ENCODE results near the gene CREBBP. TPM values are rescaled to one million over a fixed set of nuclear protein-coding genes. Genes with fewer than 3 reads are reported as not detected.
"Not testable (repeated sequence)": the region's sequence is repeated elsewhere in the genome, so short reads cannot be mapped to it uniquely, and the experiment has no call there.

Gene CREBBP
- 22.7 TPM for polyA plus RNA-seq (2013, experiment 1 of 2)
- polyA plus RNA-seq (2013, experiment 2 of 2) = 24.7 TPM

GRCh38 chr16:3880623-3881498 lies at the start of gene CREBBP:
Gene CREBBP (minus strand): TSS chr16:3880713. CDS start chr16:3879916, 797 bp downstream.
- Histone ChIP-seq H3K9me3 (replicated peaks in 1 of 2; ENCODE audit: control insufficient read depth in 2 of 2, insufficient read depth in 1 of 2, low read depth in 1 of 2, low read length in 2 of 2) (peaks cover 0 to 19% of the 10 kb centered on the region in 2 donors), H3K4me2 (ENCODE audit: insufficient read depth, low read length, poor library complexity, severe bottlenecking) (peak within 1 kb of the TSS; percentile 81), H3K27ac (replicated peaks; ENCODE audit: low read length) (peak within 1 kb of the TSS; percentile 86), H3K4ac (ENCODE audit: low read length) (peak within 1 kb of the TSS; percentile 66), H3K36me3 (replicated peaks in 1 of 2; ENCODE audit: control insufficient read depth in 2 of 2, insufficient read depth in 2 of 2, low read length in 2 of 2) (peaks cover 2 to 22% of the 10 kb centered on the region in 2 donors), H4K8ac (ENCODE audit: low read depth, low read length) (peak within 1 kb of the TSS; percentile 99), H2AK5ac (ENCODE audit: low read depth, low read length) (peak within 1 kb of the TSS; percentile 96), H2BK15ac (ENCODE audit: low read length) (peak within 1 kb of the TSS; percentile 75), H2BK12ac (ENCODE audit: low read length) (peak within 1 kb of the TSS; percentile 94), H3K9ac (ENCODE audit: low read depth, low read length, poor library complexity) (peak within 1 kb of the TSS; percentile 95), H2AFZ (ENCODE audit: low read length) (peak within 1 kb of the TSS; percentile 94), H3K79me1 (ENCODE audit: low read depth, low read length) (peaks cover 8% of the 10 kb centered on the region), H3K27me3 (ENCODE audit: control insufficient read depth in 3 of 3, insufficient read depth in 3 of 3, low read depth in 1 of 3, low read length in 3 of 3) (no peaks in the 10 kb centered on the region), H3K4me1 (ENCODE audit: control insufficient read depth in 2 of 2, insufficient read depth in 1 of 2, low read depth in 1 of 2, low read length in 2 of 2) (peaks cover 0 to 6% of the 10 kb centered on the region in 2 donors), H2BK120ac (ENCODE audit: low read depth, low read length) (peak within 1 kb of the TSS; percentile 98), H3K23ac (ENCODE audit: low read depth, low read length, poor library complexity) (peak within 1 kb of the TSS; percentile 89), H3K4me3 (ENCODE audit: low read length in 2 of 2) (peak within 1 kb of the TSS; percentile 76 to 83), H3K18ac (ENCODE audit: low read length) (peak within 1 kb of the TSS; percentile 99), H4K91ac (ENCODE audit: low read depth, low read length, poor library complexity) (peak within 1 kb of the TSS; percentile 96), H2BK5ac (ENCODE audit: low read length) (peak within 1 kb of the TSS; percentile 62), H3K14ac (ENCODE audit: low read length) (peak within 1 kb of the TSS; percentile 71)
- no CpG with 5 or more reads among the region's 96 CpGs for WGBS, 2 donors (ENCODE audit: extremely low coverage in 2 of 2, insufficient read length in 2 of 2, insufficient replicate concordance in 1 of 2)
- DNase-seq (ENCODE audit: low spot score) = peak; percentile 92

- not testable (repeated sequence) for H3K36me3 ChIP-seq (replicated peaks in 1 of 2; ENCODE audit: control insufficient read depth in 2 of 2, insufficient read depth in 2 of 2, low read length in 2 of 2); H3K79me1 ChIP-seq (ENCODE audit: low read depth, low read length); H3K9me3 ChIP-seq (replicated peaks in 1 of 2; ENCODE audit: control insufficient read depth in 2 of 2, insufficient read depth in 1 of 2, low read depth in 1 of 2, low read length in 2 of 2); H2AK5ac ChIP-seq (ENCODE audit: low read depth, low read length); DNase-seq (ENCODE audit: low spot score); H2AFZ ChIP-seq (ENCODE audit: low read length); H4K8ac ChIP-seq (ENCODE audit: low read depth, low read length); H3K9ac ChIP-seq (ENCODE audit: low read depth, low read length, poor library complexity); H3K18ac ChIP-seq (ENCODE audit: low read length); H2BK120ac ChIP-seq (ENCODE audit: low read depth, low read length); H3K4me3 ChIP-seq (ENCODE audit: low read length in 2 of 2); H3K4ac ChIP-seq (ENCODE audit: low read length); H2BK15ac ChIP-seq (ENCODE audit: low read length); H3K4me1 ChIP-seq (ENCODE audit: control insufficient read depth in 2 of 2, insufficient read depth in 1 of 2, low read depth in 1 of 2, low read length in 2 of 2); H3K4me2 ChIP-seq (ENCODE audit: insufficient read depth, low read length, poor library complexity, severe bottlenecking); H3K27ac ChIP-seq (replicated peaks; ENCODE audit: low read length); H2BK12ac ChIP-seq (ENCODE audit: low read length); H4K91ac ChIP-seq (ENCODE audit: low read depth, low read length, poor library complexity); H3K23ac ChIP-seq (ENCODE audit: low read depth, low read length, poor library complexity); H2BK5ac ChIP-seq (ENCODE audit: low read length); H3K27me3 ChIP-seq (ENCODE audit: control insufficient read depth in 3 of 3, insufficient read depth in 3 of 3, low read depth in 1 of 3, low read length in 3 of 3); H3K14ac ChIP-seq (ENCODE audit: low read length)
- WGBS, 2 donors (ENCODE audit: extremely low coverage in 2 of 2, insufficient read length in 2 of 2, insufficient replicate concordance in 1 of 2) = no CpG with 5 or more reads among the region's 2 CpGs
Measured at GRCh38 chr16:3927147-3927546, 46.6 kb upstream of the CREBBP start.

GRCh38 chr16:3924763-3925162 lies 44.2 kb upstream of the CREBBP start:
- no peak for DNase-seq (ENCODE audit: low spot score)
- no peak overlapping the region for H4K91ac ChIP-seq (ENCODE audit: low read depth, low read length, poor library complexity)
- H3K4me2 ChIP-seq (ENCODE audit: insufficient read depth, low read length, poor library complexity, severe bottlenecking) = no peak overlapping the region
- no peak overlapping the region for H2BK15ac ChIP-seq (ENCODE audit: low read length)
- H2BK5ac ChIP-seq (ENCODE audit: low read length) = no peak overlapping the region
- peaks cover 0 to 4% (median 0%) of the 10 kb centered on the region in 3 experiments for H3K27me3 ChIP-seq (ENCODE audit: control insufficient read depth in 3 of 3, insufficient read depth in 3 of 3, low read depth in 1 of 3, low read length in 3 of 3)
- no peak overlapping the region for H3K4me3 ChIP-seq (ENCODE audit: low read length in 2 of 2)
- H3K9ac ChIP-seq (ENCODE audit: low read depth, low read length, poor library complexity) = no peak overlapping the region
- H4K8ac ChIP-seq (ENCODE audit: low read depth, low read length) = no peak overlapping the region
- no peaks in the 10 kb centered on the region for H3K36me3 ChIP-seq (replicated peaks in 1 of 2; ENCODE audit: control insufficient read depth in 2 of 2, insufficient read depth in 2 of 2, low read length in 2 of 2)
- no peak overlapping the region for H2BK120ac ChIP-seq (ENCODE audit: low read depth, low read length)
- H3K23ac ChIP-seq (ENCODE audit: low read depth, low read length, poor library complexity) = no peak overlapping the region
- H3K4ac ChIP-seq (ENCODE audit: low read length) = no peak overlapping the region
- H2BK12ac ChIP-seq (ENCODE audit: low read length) = no peak overlapping the region
- no peak overlapping the region for H2AK5ac ChIP-seq (ENCODE audit: low read depth, low read length)
- no peaks in the 10 kb centered on the region for H3K4me1 ChIP-seq (ENCODE audit: control insufficient read depth in 2 of 2, insufficient read depth in 1 of 2, low read depth in 1 of 2, low read length in 2 of 2)
- H3K79me1 ChIP-seq (ENCODE audit: low read depth, low read length) = no peaks in the 10 kb centered on the region
- no peak overlapping the region for H3K14ac ChIP-seq (ENCODE audit: low read length)
- no peak overlapping the region for H3K27ac ChIP-seq (replicated peaks; ENCODE audit: low read length)
- H3K9me3 ChIP-seq (replicated peaks in 1 of 2; ENCODE audit: control insufficient read depth in 2 of 2, insufficient read depth in 1 of 2, low read depth in 1 of 2, low read length in 2 of 2) = peaks cover 2 to 5% of the 10 kb centered on the region in 2 donors
- no peak overlapping the region for H3K18ac ChIP-seq (ENCODE audit: low read length)
- H2AFZ ChIP-seq (ENCODE audit: low read length) = no peak overlapping the region

GRCh38 chr16:3922241-3922640 lies 41.7 kb upstream of the CREBBP start:
- Histone ChIP-seq H2AFZ (ENCODE audit: low read length) (no peak overlapping the region), H4K91ac (ENCODE audit: low read depth, low read length, poor library complexity) (no peak overlapping the region), H3K23ac (ENCODE audit: low read depth, low read length, poor library complexity) (peak overlapping the region; percentile 29), H3K9ac (ENCODE audit: low read depth, low read length, poor library complexity) (no peak overlapping the region), H3K27ac (replicated peaks; ENCODE audit: low read length) (no peak overlapping the region), H3K36me3 (replicated peaks in 1 of 2; ENCODE audit: control insufficient read depth in 2 of 2, insufficient read depth in 2 of 2, low read length in 2 of 2) (no peaks in the 10 kb centered on the region), H2BK5ac (ENCODE audit: low read length) (no peak overlapping the region), H2AK5ac (ENCODE audit: low read depth, low read length) (no peak overlapping the region), H2BK120ac (ENCODE audit: low read depth, low read length) (no peak overlapping the region), H3K4me1 (ENCODE audit: control insufficient read depth in 2 of 2, insufficient read depth in 1 of 2, low read depth in 1 of 2, low read length in 2 of 2) (no peaks in the 10 kb centered on the region), H3K9me3 (replicated peaks in 1 of 2; ENCODE audit: control insufficient read depth in 2 of 2, insufficient read depth in 1 of 2, low read depth in 1 of 2, low read length in 2 of 2) (peaks cover 6 to 10% of the 10 kb centered on the region in 2 donors), H3K14ac (ENCODE audit: low read length) (peak overlapping the region; percentile 5), H3K18ac (ENCODE audit: low read length) (peak overlapping the region; percentile 70), H3K79me1 (ENCODE audit: low read depth, low read length) (no peaks in the 10 kb centered on the region), H3K4me3 (ENCODE audit: low read length in 2 of 2) (no peak overlapping the region), H4K8ac (ENCODE audit: low read depth, low read length) (no peak overlapping the region), H3K4ac (ENCODE audit: low read length) (no peak overlapping the region), H2BK15ac (ENCODE audit: low read length) (no peak overlapping the region), H2BK12ac (ENCODE audit: low read length) (peak overlapping the region; percentile 41), H3K4me2 (ENCODE audit: insufficient read depth, low read length, poor library complexity, severe bottlenecking) (no peak overlapping the region), H3K27me3 (ENCODE audit: control insufficient read depth in 3 of 3, insufficient read depth in 3 of 3, low read depth in 1 of 3, low read length in 3 of 3) (peaks cover 0 to 4% (median 0%) of the 10 kb centered on the region in 3 experiments)
- WGBS, 2 donors (ENCODE audit: extremely low coverage in 2 of 2, insufficient read length in 2 of 2, insufficient replicate concordance in 1 of 2) = no CpG with 5 or more reads among the region's 13 CpGs
- DNase-seq (ENCODE audit: low spot score) = no peak

Data from neuronal stem cell (in vitro differentiated cells).